A673 (cell line): ENCODE measurements around the gene KRTAP10-8. TPM values are rescaled to one million over a fixed set of nuclear protein-coding genes. Genes with fewer than 3 reads are reported as not detected.

ENCODE experiments used
- BruUV-seq: library from RNA; stranded (reverse); fragments of 400-500 nt; replicated peaks from 2 replicates; lab custom pipeline; 2021; lab: Mats Ljungman, UMichigan
- CTCF ChIA-PET: fragments of 300-600 bp; sonication (Branson Sonifier 250); formaldehyde crosslinking; loops from one replicate; lab custom pipeline; 2022; ENCODE audit warnings: antibody characterized with exemption; lab: Charles Lee
- POLR2A ChIA-PET: fragments of 300-600 bp; sonication (Branson Sonifier 250); formaldehyde crosslinking; loops from one replicate; lab custom pipeline; 2022; ENCODE audit warnings: antibody characterized with exemption; ENCODE audit not compliant: low non-redundant PET; lab: Charles Lee
- DNase-seq: peaks from one replicate; pipeline ENCODE4 v3.0.0-alpha.2; 2015; ENCODE audit warnings: low spot score
- H3K27ac ChIP-seq: fragments of 200-600 bp; sonication (generic); 2 replicates; pipeline ENCODE4 v1.5.1; 2016; ENCODE audit warnings: mixed run types, low read depth, mild to moderate bottlenecking, mixed read lengths, antibody characterized with exemption, low read length; ENCODE audit not compliant: poor library complexity, severe bottlenecking
- H3K27me3 ChIP-seq: fragments of 200-600 bp; sonication (generic); replicated peaks from 2 replicates; pipeline ENCODE4 v1.6.1; 2017; ENCODE audit warnings: mixed run types, low read depth, mild to moderate bottlenecking, mixed read lengths, antibody characterized with exemption, low read length; ENCODE audit not compliant: insufficient read depth, poor library complexity
- H3K36me3 ChIP-seq: fragments of 200-600 bp; sonication (generic); 2 replicates; pipeline ENCODE4 v1.6.1; 2016; ENCODE audit warnings: mixed run types, mild to moderate bottlenecking, mixed read lengths, antibody characterized with exemption, low read length; ENCODE audit not compliant: insufficient read depth, poor library complexity, severe bottlenecking
- H3K4me1 ChIP-seq: fragments of 200-600 bp; sonication (generic); 2 replicates; pipeline ENCODE4 v1.6.1; 2017; ENCODE audit warnings: mixed run types, mild to moderate bottlenecking, mixed read lengths, antibody characterized with exemption, low read length; ENCODE audit not compliant: insufficient read depth, poor library complexity, severe bottlenecking
- H3K4me3 ChIP-seq: fragments of 200-600 bp; sonication (generic); 2 replicates; pipeline ENCODE4 v1.5.1; 2016; ENCODE audit warnings: low read depth, mixed run types, mild to moderate bottlenecking, mixed read lengths, low read length; ENCODE audit not compliant: poor library complexity, severe bottlenecking
- H3K9me3 ChIP-seq: fragments of 200-600 bp; sonication (generic); 2 replicates; pipeline ENCODE4 v1.6.1; 2016; ENCODE audit warnings: mixed run types, low read depth, mild to moderate bottlenecking, mixed read lengths, antibody characterized with exemption, low read length; ENCODE audit not compliant: poor library complexity, severe bottlenecking
- CTCF ChIP-seq: fragments of 300-800, 200-600 bp; sonication (generic); conservative IDR thresholded peaks from 2 replicates; pipeline ENCODE4 v1.5.1; 2017; ENCODE audit warnings: low read depth, mild to moderate bottlenecking, antibody characterized with exemption, low read length, moderate library complexity, mixed read lengths
- EZH2 ChIP-seq: fragments of 200-600 bp; sonication (generic); IDR thresholded peaks from 2 replicates; pipeline ENCODE4 v1.6.1; 2017; ENCODE audit warnings: borderline replicate concordance, low read depth, mild to moderate bottlenecking, mixed read lengths, antibody characterized with exemption, low read length; ENCODE audit not compliant: poor library complexity, severe bottlenecking
- intact Hi-C: fragments of 100-400 bp; cut with micrococcal nuclease; formaldehyde crosslinking; loops from one replicate; pipeline ENCODE4 v1.10.0; 2022; ENCODE audit not compliant: unreplicated experiment
- total RNA-seq: library from RNA; stranded (reverse); gene quantifications from 2 replicates; pipeline ENCODE4 v1.2.3, GENCODE V29; 2021

The KRTAP10-8 gene
- total RNA-seq, 1 experiment from 2014 or later, result not detected

- ChIA-PET CTCF (no interaction called here), POLR2A (no interaction called here)
- intact Hi-C loops, result no loop called here
Measured at GRCh38 chr21:44656868-44657267, 45.0 kb downstream of the KRTAP10-8 start.

GRCh38 chr21:44657635-44658540, 46.0 kb downstream of the KRTAP10-8 start, which contains the start of gene KRTAP12-3:
TSS of gene KRTAP12-3 (plus strand) at chr21:44657932. CDS start at chr21:44657980, 48 bp downstream.
- no peaks in the 10 kb centered on the region for H3K36me3 ChIP-seq
- no peak within 1 kb of the TSS for H3K27ac ChIP-seq
- no peaks in the 10 kb centered on the region for H3K27me3 ChIP-seq
- BruUV-seq, result no TSS peak
- H3K4me3 ChIP-seq, result no peak within 1 kb of the TSS
- no peaks in the 10 kb centered on the region for H3K9me3 ChIP-seq
- intact Hi-C loops, result no loop called here
- no peaks in the 10 kb centered on the region for H3K4me1 ChIP-seq
- ChIA-PET POLR2A (no interaction called here), CTCF (no interaction called here)
- TF ChIP-seq CTCF (no peak), EZH2 (no peak)
- no peak for DNase-seq

More at GRCh38 chr21:44656868-44657267, 45.0 kb downstream of the KRTAP10-8 start:
- DNase-seq, result no peak
- Histone ChIP-seq H3K27ac (no peak overlapping the region), H3K9me3 (no peaks in the 10 kb centered on the region), H3K27me3 (no peaks in the 10 kb centered on the region), H3K36me3 (no peaks in the 10 kb centered on the region), H3K4me3 (no peak overlapping the region), H3K4me1 (no peaks in the 10 kb centered on the region)
- TF ChIP-seq EZH2, result no peak
- no peak for TF ChIP-seq CTCF
- BruUV-seq, result no TSS peak

GRCh38 chr21:44658541-44658910, 46.6 kb downstream of the KRTAP10-8 start:
- H3K27me3 ChIP-seq, result no peaks in the 10 kb centered on the region
- intact Hi-C loops, result no loop called here
- no peaks in the 10 kb centered on the region for H3K4me1 ChIP-seq
- CTCF ChIA-PET, result no interaction called here
- POLR2A ChIA-PET, result no interaction called here
- H3K4me3 ChIP-seq, result no peak overlapping the region
- H3K27ac ChIP-seq, result no peak overlapping the region
- H3K36me3 ChIP-seq, result no peaks in the 10 kb centered on the region
- BruUV-seq, result no TSS peak
- no peak for TF ChIP-seq EZH2
- no peak for TF ChIP-seq CTCF
- H3K9me3 ChIP-seq, result no peaks in the 10 kb centered on the region
- no peak for DNase-seq
